Fibroblast of lung (primary cell): ENCODE data around the gene NBPF1.
"Not testable (repeated sequence)": the region's sequence is repeated elsewhere in the genome, so short reads cannot be mapped to it uniquely, and the experiment has no call there.

Source experiments
- CTCF ChIP-seq, 2 donors: IDR thresholded peaks in 1 of 2; conservative IDR thresholded peaks in 1 of 2; 1 replicate in 1 of 2; 2 replicates in 1 of 2; pipeline ENCODE4 v1.5.1; 2011 to 2012; ENCODE audit warnings: low read length in 2 of 2, control low read depth in 1 of 2, inconsistent platforms in 1 of 2, low read depth in 1 of 2, mild to moderate bottlenecking in 1 of 2
- EZH2 ChIP-seq: IDR thresholded peaks from 2 replicates; pipeline ENCODE4 v1.5.1; 2012; ENCODE audit warnings: low read length, control low read depth, mild to moderate bottlenecking; ENCODE audit errors: missing control alignments

GRCh38 chr1:16549545-16549944 is 63.8 kb downstream of the NBPF1 start:
- TF ChIP-seq CTCF (conservative IDR thresholded peaks at IDR 0.05 in 1 of 2, IDR thresholded peaks at IDR 0.05 in 1 of 2; ENCODE audit: low read depth in 1 of 2, low read length in 2 of 2); EZH2: not testable (repeated sequence)
